ENCODE results near the gene RWDD2A. TPM values are rescaled to one million over a fixed set of nuclear protein-coding genes. Genes with fewer than 3 reads are reported as not detected.

Gene RWDD2A
- 3.3 TPM for total RNA-seq
- long read RNA-seq, transcript RWDD2A-201 (3 exons, 3,744 nt): major isoform, 6 of 10 reads
- long read RNA-seq, partial matches to known transcripts: 3 of 10 reads
- long read RNA-seq, other reads (novel, unspliced or antisense): 1 of 10 reads

DNA sequence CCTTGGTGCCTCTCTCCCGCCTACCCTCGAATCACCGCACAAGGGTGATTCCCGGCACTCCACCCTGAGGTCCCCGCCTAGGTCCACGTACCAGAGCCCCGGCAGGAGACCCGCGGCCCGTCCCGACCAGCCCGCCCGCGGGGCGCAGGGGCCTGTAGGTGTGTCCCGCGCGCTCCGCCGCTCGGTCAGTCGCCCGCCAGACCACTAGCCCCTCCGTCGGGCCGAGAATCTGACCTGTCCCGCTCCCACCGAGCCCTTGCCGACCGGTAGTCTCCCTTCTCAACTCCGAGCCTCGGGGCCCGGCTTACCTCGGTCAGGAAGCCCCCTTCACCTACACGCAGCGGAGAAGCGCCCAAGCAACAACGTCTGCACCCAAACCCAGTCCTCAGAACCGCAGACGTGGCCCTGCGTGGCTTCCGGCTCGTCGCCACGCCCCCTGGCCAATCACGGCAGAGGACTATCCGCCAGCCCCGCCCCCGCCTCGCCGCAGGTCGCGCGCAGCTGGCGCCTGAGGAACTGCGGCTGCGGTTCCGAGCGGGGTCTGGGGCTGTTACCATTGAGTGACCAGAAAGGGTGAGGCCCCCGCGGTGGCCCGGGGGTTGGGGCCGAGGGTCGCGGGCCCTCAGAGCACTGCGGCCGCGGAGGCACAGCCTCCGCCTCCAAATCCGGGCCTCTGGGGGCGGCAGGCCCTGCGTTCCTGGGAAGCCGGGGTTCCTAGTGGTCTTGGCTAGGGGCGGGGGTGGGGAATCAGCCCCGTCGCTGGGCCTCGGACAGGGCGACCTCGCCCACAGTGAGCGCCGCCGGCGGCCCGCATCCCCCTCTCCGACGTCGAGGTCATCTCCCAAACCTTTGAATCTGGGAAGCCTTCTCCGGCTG, at the start of gene RWDD2A, which contains the start of gene PGM3:
Gene RWDD2A, plus strand, starts transcription at position 487 of the 876 bp plus-strand sequence. CDS start 1,095 bp downstream, outside the sequence.
Gene PGM3, minus strand, starts transcription at position 395 of the 876 bp plus-strand sequence. CDS start 2,253 bp downstream, outside the sequence.
- TF ChIP-seq, protein P1, sequence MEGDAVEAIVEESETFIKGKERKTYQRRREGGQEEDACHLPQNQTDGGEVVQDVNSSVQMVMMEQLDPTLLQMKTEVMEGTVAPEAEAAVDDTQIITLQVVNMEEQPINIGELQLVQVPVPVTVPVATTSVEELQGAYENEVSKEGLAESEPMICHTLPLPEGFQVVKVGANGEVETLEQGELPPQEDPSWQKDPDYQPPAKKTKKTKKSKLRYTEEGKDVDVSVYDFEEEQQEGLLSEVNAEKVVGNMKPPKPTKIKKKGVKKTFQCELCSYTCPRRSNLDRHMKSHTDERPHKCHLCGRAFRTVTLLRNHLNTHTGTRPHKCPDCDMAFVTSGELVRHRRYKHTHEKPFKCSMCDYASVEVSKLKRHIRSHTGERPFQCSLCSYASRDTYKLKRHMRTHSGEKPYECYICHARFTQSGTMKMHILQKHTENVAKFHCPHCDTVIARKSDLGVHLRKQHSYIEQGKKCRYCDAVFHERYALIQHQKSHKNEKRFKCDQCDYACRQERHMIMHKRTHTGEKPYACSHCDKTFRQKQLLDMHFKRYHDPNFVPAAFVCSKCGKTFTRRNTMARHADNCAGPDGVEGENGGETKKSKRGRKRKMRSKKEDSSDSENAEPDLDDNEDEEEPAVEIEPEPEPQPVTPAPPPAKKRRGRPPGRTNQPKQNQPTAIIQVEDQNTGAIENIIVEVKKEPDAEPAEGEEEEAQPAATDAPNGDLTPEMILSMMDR (IDR thresholded peaks at IDR 0.05; ENCODE audit: borderline replicate concordance): no peak
- intact Hi-C loops (cut with micrococcal nuclease): no loop called here

DNA sequence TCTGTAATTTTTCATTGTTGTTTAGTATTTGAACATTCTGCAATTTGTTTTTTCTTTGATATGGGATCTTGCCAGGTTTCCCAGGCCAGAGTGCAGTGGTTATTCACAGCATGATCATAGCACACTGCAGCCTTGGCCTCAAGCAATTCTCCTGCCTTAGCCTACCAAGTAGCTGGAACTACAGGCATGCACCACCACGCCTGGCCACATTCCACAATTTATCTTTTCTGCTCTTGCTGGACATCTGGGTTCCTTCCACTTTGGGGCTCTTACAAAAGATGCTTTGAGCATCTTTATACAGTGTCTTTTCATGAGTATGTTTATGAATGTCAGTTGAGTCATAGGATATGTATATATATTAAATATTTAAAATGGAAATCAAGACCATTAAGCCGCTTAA, 42.0 kb upstream of the RWDD2A start:
- TF ChIP-seq, protein P1 (IDR thresholded peaks at IDR 0.05; ENCODE audit: borderline replicate concordance): no peak
- Histone ChIP-seq H3K9me3 (replicated peaks) (no peaks in the 10 kb centered on the region), H3K27ac (replicated peaks) (no peak overlapping the region), H3K4me3 (no peak overlapping the region), H3K36me3 (peaks cover 80% of the 10 kb centered on the region), H3K4me1 (peaks cover 8% of the 10 kb centered on the region), H3K27me3 (ENCODE audit: low read depth) (no peaks in the 10 kb centered on the region)
- no peak for DNase-seq
- intact Hi-C loops (cut with micrococcal nuclease): no loop called here

More for the DNA sequence above, at the start of gene RWDD2A, which contains the start of gene PGM3:
- DNase-seq: peak; percentile 92
- no peaks in the 10 kb centered on the region for H3K27me3 ChIP-seq (ENCODE audit: low read depth)
- H3K27ac ChIP-seq (replicated peaks): peak within 1 kb of the TSS; percentile 84
- H3K4me3 ChIP-seq: peak within 1 kb of the TSS; percentile 97
- peaks cover 40% of the 10 kb centered on the region for H3K4me1 ChIP-seq
- H3K9me3 ChIP-seq (replicated peaks): no peaks in the 10 kb centered on the region
- peaks cover 17% of the 10 kb centered on the region for H3K36me3 ChIP-seq

DNA sequence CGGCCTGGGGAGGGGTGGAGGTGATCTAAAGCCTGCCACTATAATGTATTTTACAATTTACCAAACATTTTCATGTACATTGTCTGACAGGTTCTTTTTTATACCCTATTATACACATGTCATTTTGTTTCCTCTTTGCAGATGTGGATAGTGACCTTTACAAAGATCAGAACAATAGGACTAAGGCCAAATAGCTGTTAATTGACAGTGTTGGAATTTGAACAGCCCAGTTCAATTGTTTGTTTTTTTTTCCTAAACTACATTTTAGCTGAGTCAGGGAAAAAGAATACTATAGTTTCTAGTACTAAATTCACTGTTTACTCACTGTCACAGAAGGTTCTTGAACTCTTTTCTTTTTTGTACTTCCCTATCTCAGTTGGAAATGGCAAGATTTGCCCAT, 40.2 kb upstream of the RWDD2A start:
- no peaks in the 10 kb centered on the region for H3K27me3 ChIP-seq (ENCODE audit: low read depth)
- DNase-seq: no peak
- peaks cover 17% of the 10 kb centered on the region for H3K4me1 ChIP-seq
- H3K9me3 ChIP-seq (replicated peaks): no peaks in the 10 kb centered on the region
- intact Hi-C loops (cut with micrococcal nuclease): no loop called here
- TF ChIP-seq, protein P1 (IDR thresholded peaks at IDR 0.05; ENCODE audit: borderline replicate concordance): no peak
- H3K4me3 ChIP-seq: no peak overlapping the region
- no peak overlapping the region for H3K27ac ChIP-seq (replicated peaks)
- peaks cover 75% of the 10 kb centered on the region for H3K36me3 ChIP-seq

DNA sequence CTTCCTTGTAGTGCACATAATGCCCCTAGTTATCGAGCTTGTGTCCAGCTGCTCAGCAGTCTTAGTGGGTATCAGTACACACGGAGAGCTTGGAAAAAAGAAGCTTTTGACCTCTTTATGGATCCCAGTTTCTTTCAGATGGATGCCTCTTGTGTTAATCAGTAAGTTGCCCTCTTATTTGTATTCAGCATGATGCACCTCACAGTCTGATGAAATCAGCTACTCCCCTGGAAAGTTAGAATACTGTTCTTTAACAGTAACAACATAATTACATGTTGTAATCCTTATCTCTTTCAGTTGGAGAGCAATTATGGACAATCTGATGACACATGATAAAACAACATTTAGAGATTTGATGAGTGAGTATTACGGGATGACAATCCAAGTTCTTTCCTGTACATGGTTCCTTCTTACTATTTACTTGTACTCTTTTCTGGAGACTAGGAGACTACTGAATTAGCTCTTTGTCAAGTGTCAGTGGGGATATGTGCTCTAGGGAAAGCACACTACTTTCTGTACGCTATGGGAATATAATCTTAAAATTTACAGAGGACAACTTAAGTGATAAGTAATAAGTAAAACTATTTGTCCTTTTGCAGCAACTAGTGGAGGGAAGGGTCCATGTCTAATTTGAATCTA, 39.2 kb upstream of the RWDD2A start:
- intact Hi-C loops (cut with micrococcal nuclease): no loop called here
- Histone ChIP-seq H3K27ac (replicated peaks) (no peak overlapping the region), H3K27me3 (ENCODE audit: low read depth) (no peaks in the 10 kb centered on the region), H3K4me1 (peaks cover 17% of the 10 kb centered on the region), H3K4me3 (no peak overlapping the region), H3K36me3 (peaks cover 67% of the 10 kb centered on the region), H3K9me3 (replicated peaks) (no peaks in the 10 kb centered on the region)
- no peak for DNase-seq
- TF ChIP-seq, protein P1 (IDR thresholded peaks at IDR 0.05; ENCODE audit: borderline replicate concordance): no peak

DNA sequence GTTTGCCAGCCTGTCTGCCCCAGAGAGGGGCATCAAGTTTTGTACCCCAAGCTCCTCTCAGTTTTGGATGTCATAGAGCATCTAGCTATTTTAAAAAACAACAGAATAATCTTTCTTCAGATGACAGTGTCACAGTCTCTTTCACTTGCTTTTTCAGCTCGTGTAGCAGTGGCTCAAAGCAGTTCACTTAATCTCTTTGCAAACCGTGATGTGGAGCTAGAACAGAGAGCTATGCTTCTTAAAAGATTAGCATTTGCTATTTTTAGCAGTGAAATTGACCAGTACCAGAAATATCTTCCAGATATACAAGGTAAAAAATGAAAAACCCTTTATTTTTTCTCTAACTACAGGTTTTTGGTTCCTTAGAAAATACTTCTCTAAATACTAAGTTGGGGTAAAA, 37.4 kb upstream of the RWDD2A start:
- TF ChIP-seq, protein P1 (IDR thresholded peaks at IDR 0.05; ENCODE audit: borderline replicate concordance): no peak
- peaks cover 79% of the 10 kb centered on the region for H3K36me3 ChIP-seq
- peak overlapping the region; percentile 19 for H3K4me3 ChIP-seq
- no peaks in the 10 kb centered on the region for H3K27me3 ChIP-seq (ENCODE audit: low read depth)
- peak overlapping the region; percentile 40 for H3K27ac ChIP-seq (replicated peaks)
- intact Hi-C loops (cut with micrococcal nuclease): no loop called here
- no peaks in the 10 kb centered on the region for H3K9me3 ChIP-seq (replicated peaks)
- DNase-seq: no peak
- peaks cover 17% of the 10 kb centered on the region for H3K4me1 ChIP-seq

All from left ventricle myocardium inferior (tissue), 1 donor.